HepG2 (cell line): ENCODE results near the gene POLD3. TPM values are rescaled to one million over a fixed set of nuclear protein-coding genes. Genes with fewer than 3 reads are reported as not detected.

ENCODE experiments used
- ATAC-seq: fragments of 200-7000 bp; cut with Tn5 transposase; 3 replicates; pipeline ENCODE4 v1.9.1; 2020; ENCODE audit warnings: mild to moderate bottlenecking, moderate library complexity
- BruUV-seq: library from RNA; stranded (reverse); fragments of 400-500 nt; replicated peaks from 2 replicates; lab custom pipeline; 2021; lab: Mats Ljungman, UMichigan
- CTCF ChIA-PET: fragments of 300-600 bp; formaldehyde crosslinking; extraction: SDS; loops from one replicate; lab custom pipeline; 2021; ENCODE audit warnings: low total read pairs, inconsistent platforms, low intra/inter-chr PET ratio; lab: Yijun Ruan, JAX
- POLR2A ChIA-PET: fragments of 350-600 bp; sonication (Branson Sonifier 250); formaldehyde crosslinking; loops from one replicate; lab custom pipeline; 2020; ENCODE audit warnings: antibody characterized with exemption, inconsistent platforms; lab: Yijun Ruan, JAX
- DNase-seq: peaks from one replicate; pipeline ENCODE4 v3.0.0-alpha.2; 2015; ENCODE audit warnings: low spot score
- FAIRE-seq: peaks from 3 replicates; lab custom pipeline; 2011; peaks lifted over from hg19 to GRCh38; lab: Jason Lieb, UNC
- H2AFZ ChIP-seq: one replicate; pipeline ENCODE4 v1.6.1; 2011; ENCODE audit warnings: low read length, inconsistent platforms
- H3K27ac ChIP-seq: fragments of 300-600 bp; 3 replicates; pipeline ENCODE4 v1.8.0; 2011; ENCODE audit warnings: mixed run types, mild to moderate bottlenecking, mixed read lengths, low read length, inconsistent platforms; ENCODE audit not compliant: insufficient read depth; ENCODE audit errors: extremely low read length
- H3K27me3 ChIP-seq, 2 experiments: fragments of 200-600 bp in 1 of 2; 2 replicates in 1 of 2; 3 replicates in 1 of 2; pipeline versions ENCODE4 v1.6.0 to v1.8.0; 2011; ENCODE audit warnings: low read length in 2 of 2, mild to moderate bottlenecking in 2 of 2, moderate library complexity in 2 of 2, inconsistent platforms in 1 of 2; ENCODE audit not compliant: insufficient read depth in 2 of 2, control insufficient read depth in 1 of 2
- H3K36me3 ChIP-seq, 2 experiments: fragments of 200-600 bp in 1 of 2; replicated peaks in 1 of 2; 2 replicates in 1 of 2; 3 replicates in 1 of 2; pipeline versions ENCODE4 v1.5.1 to v1.8.0; 2011; ENCODE audit warnings: low read length in 2 of 2, inconsistent platforms in 1 of 2; ENCODE audit not compliant: insufficient read depth in 2 of 2, control insufficient read depth in 1 of 2
- H3K4me1 ChIP-seq: 2 replicates; pipeline ENCODE4 v1.5.1; 2012; ENCODE audit warnings: low read length, inconsistent platforms; ENCODE audit not compliant: insufficient read depth
- H3K4me2 ChIP-seq: 2 replicates; pipeline ENCODE4 v1.6.0; 2011; ENCODE audit warnings: low read depth, low read length, inconsistent platforms
- H3K4me3 ChIP-seq, 3 experiments: fragments of 200-600 bp in 1 of 3; sonication (generic), shearing (Covaris generic) in 1 of 3; replicated peaks in 1 of 3; 2 replicates each; pipeline ENCODE4 v1.5.1; 2011 to 2016; ENCODE audit warnings: low read length in 3 of 3, inconsistent platforms in 2 of 3, low read depth in 2 of 3, mild to moderate bottlenecking in 2 of 3, control low read depth in 1 of 3, mixed read lengths in 1 of 3; ENCODE audit not compliant: insufficient read depth in 1 of 3
- H3K79me2 ChIP-seq: one replicate; pipeline ENCODE4 v1.6.1; 2011; ENCODE audit warnings: low read length, inconsistent platforms; ENCODE audit not compliant: insufficient read depth
- H3K9ac ChIP-seq: 2 replicates; pipeline ENCODE4 v1.6.0; 2011; ENCODE audit warnings: mild to moderate bottlenecking, low read depth, low read length, inconsistent platforms; ENCODE audit not compliant: insufficient read depth
- H3K9me3 ChIP-seq: 2 replicates; pipeline ENCODE4 v1.5.1; 2012; ENCODE audit warnings: mild to moderate bottlenecking, low read length
- H4K20me1 ChIP-seq: 2 replicates; pipeline ENCODE4 v1.6.0; 2011; ENCODE audit warnings: inconsistent platforms, mild to moderate bottlenecking, low read length, moderate library complexity; ENCODE audit not compliant: insufficient read depth
- HDAC2 ChIP-seq: sonication (generic); formaldehyde crosslinking; IDR thresholded peaks from 2 replicates; pipeline ENCODE4 v1.4.0; 2020; ENCODE audit warnings: missing genetic modification reagents
- MAX ChIP-seq: IDR thresholded peaks from 2 replicates; pipeline ENCODE4 v1.6.1; 2012; ENCODE audit warnings: inconsistent platforms
- MTA3 ChIP-seq: sonication (generic); formaldehyde crosslinking; IDR thresholded peaks from 2 replicates; pipeline ENCODE4 v1.4.0; 2020; ENCODE audit warnings: missing genetic modification reagents
- TFDP1 ChIP-seq: IDR thresholded peaks from 2 replicates; pipeline ENCODE4 v1.6.1; 2016; ENCODE audit warnings: missing compliant biosample characterization, missing genetic modification reagents, borderline replicate concordance
- ZBTB2 ChIP-seq: sonication (generic); formaldehyde crosslinking; IDR thresholded peaks from 2 replicates; pipeline ENCODE4 v1.8.0; 2022; ENCODE audit warnings: low read depth, missing genetic modification reagents
- ZNF501 ChIP-seq: sonication (generic); formaldehyde crosslinking; IDR thresholded peaks from 2 replicates; pipeline ENCODE4 v1.5.1; 2020; ENCODE audit warnings: mild to moderate bottlenecking, moderate library complexity, missing genetic modification reagents
- ZNF567 ChIP-seq: sonication (generic); formaldehyde crosslinking; IDR thresholded peaks from 2 replicates; pipeline ENCODE4 v1.8.1; 2023; ENCODE audit warnings: mild to moderate bottlenecking, missing genetic modification reagents, borderline replicate concordance
- ZNF713 ChIP-seq: sonication (generic); formaldehyde crosslinking; IDR thresholded peaks from 2 replicates; pipeline ENCODE4 v1.4.0; 2020; ENCODE audit warnings: mild to moderate bottlenecking, missing genetic modification reagents
- WGBS: methylation state at CpG from one replicate; pipeline ENCODE4 v1.1.6; 2017; ENCODE audit warnings: low lambda C conversion rate; 5-methylcytosine and 5-hydroxymethylcytosine counted together
- in situ Hi-C: cut with HindIII; loops from 2 replicates; pipeline ENCODE4 v1.10.0; 2017; ENCODE audit warnings: low pct_unique_long_range_greater_than_20kb; ENCODE audit not compliant: extremely low pct_ligation_motif_present
- intact Hi-C: fragments of 100-400 bp; cut with micrococcal nuclease; formaldehyde crosslinking; loops from one replicate; pipeline ENCODE4 v1.10.0; 2022; ENCODE audit not compliant: unreplicated experiment
- polyA plus RNA-seq, 8 experiments: library from polyadenylated mRNA; depleted of rRNA in 3 of 8; stranded (reverse) in 7 of 8; unstranded in 1 of 8; fragments of >200 nt; fragmentation: Illumina TruSeq in 4 of 8; extraction: Trizol in 4 of 8; gene quantifications; 2 replicates each; pipeline versions ENCODE4 v1.2.1 to v1.2.3, GENCODE V29; 2011 to 2016; ENCODE audit warnings: low read depth in 4 of 8, missing spikeins in 1 of 8, mixed read lengths in 1 of 8; ENCODE audit not compliant: insufficient read depth in 1 of 8
- total RNA-seq, 5 experiments: library from RNA; depleted of rRNA; stranded (reverse); fragments of >200 nt; fragmentation: Illumina TruSeq; extraction: Trizol; gene quantifications; 2 replicates each; pipeline ENCODE4 v1.2.3, GENCODE V29; 2016; ENCODE audit warnings: low read depth in 1 of 5
- TF ChIP-seq, protein P1 (sequence below): IDR thresholded peaks from 2 replicates; pipeline ENCODE4 v1.6.1; 2016; ENCODE audit warnings: missing compliant biosample characterization, missing genetic modification reagents, borderline replicate concordance
- TF ChIP-seq, protein P2 (sequence below): sonication (generic); formaldehyde crosslinking; IDR thresholded peaks from 2 replicates; pipeline ENCODE4 v1.4.0; 2020; ENCODE audit warnings: missing genetic modification reagents
- TF ChIP-seq, protein P3 (sequence below): IDR thresholded peaks from 2 replicates; pipeline ENCODE4 v1.4.0; 2020; ENCODE audit warnings: mild to moderate bottlenecking, missing genetic modification reagents
- TF ChIP-seq, protein P4 (sequence below): fragments of 450-650 bp; IDR thresholded peaks from 2 replicates; pipeline ENCODE4 v1.6.1; 2017

Gene POLD3
- total and polyA plus RNA-seq, 2 of the 13 experiments (the other 11 are each of a cell fraction or from before 2014, with no cell fraction given): 6.3 to 18.9 TPM

DNA sequence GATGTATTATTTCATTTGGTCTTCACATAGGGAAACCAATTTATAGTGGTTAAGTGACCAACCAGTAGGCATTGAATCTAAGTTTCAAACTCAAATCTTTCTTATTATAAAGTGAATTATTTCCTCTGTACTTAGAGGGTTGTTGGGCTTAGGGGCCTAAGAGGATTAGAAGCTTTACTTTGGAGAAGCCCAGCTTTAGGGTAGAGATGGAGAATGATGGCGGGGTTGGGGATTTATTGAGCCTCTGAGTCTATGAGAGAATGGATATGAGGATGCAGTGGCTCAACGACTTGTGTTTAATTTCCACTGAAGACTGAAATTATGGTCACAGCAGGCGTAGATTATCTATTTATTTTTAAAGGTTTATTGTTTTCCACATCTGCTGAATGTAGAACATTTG, 83.4 kb downstream of the POLD3 start (continued):
- TF ChIP-seq, protein P1, sequence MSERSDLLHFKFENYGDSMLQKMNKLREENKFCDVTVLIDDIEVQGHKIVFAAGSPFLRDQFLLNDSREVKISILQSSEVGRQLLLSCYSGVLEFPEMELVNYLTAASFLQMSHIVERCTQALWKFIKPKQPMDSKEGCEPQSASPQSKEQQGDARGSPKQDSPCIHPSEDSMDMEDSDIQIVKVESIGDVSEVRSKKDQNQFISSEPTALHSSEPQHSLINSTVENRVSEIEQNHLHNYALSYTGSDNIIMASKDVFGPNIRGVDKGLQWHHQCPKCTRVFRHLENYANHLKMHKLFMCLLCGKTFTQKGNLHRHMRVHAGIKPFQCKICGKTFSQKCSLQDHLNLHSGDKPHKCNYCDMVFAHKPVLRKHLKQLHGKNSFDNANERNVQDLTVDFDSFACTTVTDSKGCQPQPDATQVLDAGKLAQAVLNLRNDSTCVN: no peak

DNA sequence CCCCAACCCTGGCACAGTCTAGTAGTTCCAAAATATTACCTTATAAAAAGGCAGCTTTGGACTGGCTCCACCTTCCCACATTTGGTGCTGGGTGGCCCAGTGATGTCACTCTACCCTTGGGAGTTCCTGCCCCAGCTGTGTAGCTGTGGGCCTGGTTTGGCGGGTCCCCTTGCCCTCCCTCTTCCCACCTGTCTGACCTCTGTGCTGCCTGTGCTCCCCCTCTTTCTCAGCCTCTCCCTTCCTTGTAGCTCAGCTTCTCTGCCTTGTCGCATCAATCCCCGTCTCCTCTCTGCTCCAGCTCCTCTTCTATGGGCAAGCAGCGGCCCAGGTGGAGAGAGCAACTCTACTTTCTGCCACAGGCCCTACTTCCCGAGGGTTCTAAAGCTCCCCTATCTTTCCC, 84.2 kb downstream of the POLD3 start:
- Histone ChIP-seq H3K4me3 (no peak overlapping the region), H3K4me1 (peaks cover 8% of the 10 kb centered on the region; the same call in 1 of the 2 replicates), H3K27me3 (peaks cover 0 to 1% of the 10 kb centered on the region in 2 experiments; a peak in 2 of 5 replicates), H2AFZ (no peak overlapping the region), H3K9me3 (no peaks in the 10 kb centered on the region), H3K9ac (no peak overlapping the region), H3K79me2 (no peaks in the 10 kb centered on the region), H3K4me2 (no peak overlapping the region), H3K36me3 (no peaks in the 10 kb centered on the region), H3K27ac (no peak overlapping the region), H4K20me1 (no peaks in the 10 kb centered on the region)
- TF ChIP-seq ZNF567 (CRISPR knock-in tag) (no peak), ZNF501 (CRISPR knock-in tag) (no peak), TFDP1 (CRISPR knock-in tag) (no peak), HDAC2 (no peak), MTA3 (CRISPR knock-in tag) (no peak), ZNF713 (CRISPR knock-in tag) (no peak), MAX (no peak), ZBTB2 (CRISPR knock-in tag) (no peak)
- TF ChIP-seq, protein P2, sequence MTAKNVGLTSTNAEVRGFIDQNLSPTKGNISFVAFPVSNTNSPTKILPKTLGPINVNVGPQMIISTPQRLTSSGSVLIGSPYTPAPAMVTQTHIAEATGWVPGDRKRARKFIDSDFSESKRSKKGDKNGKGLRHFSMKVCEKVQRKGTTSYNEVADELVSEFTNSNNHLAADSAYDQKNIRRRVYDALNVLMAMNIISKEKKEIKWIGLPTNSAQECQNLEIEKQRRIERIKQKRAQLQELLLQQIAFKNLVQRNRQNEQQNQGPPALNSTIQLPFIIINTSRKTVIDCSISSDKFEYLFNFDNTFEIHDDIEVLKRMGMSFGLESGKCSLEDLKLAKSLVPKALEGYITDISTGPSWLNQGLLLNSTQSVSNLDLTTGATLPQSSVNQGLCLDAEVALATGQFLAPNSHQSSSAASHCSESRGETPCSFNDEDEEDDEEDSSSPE (CRISPR knock-in tag): no peak
- TF ChIP-seq, protein P3, sequence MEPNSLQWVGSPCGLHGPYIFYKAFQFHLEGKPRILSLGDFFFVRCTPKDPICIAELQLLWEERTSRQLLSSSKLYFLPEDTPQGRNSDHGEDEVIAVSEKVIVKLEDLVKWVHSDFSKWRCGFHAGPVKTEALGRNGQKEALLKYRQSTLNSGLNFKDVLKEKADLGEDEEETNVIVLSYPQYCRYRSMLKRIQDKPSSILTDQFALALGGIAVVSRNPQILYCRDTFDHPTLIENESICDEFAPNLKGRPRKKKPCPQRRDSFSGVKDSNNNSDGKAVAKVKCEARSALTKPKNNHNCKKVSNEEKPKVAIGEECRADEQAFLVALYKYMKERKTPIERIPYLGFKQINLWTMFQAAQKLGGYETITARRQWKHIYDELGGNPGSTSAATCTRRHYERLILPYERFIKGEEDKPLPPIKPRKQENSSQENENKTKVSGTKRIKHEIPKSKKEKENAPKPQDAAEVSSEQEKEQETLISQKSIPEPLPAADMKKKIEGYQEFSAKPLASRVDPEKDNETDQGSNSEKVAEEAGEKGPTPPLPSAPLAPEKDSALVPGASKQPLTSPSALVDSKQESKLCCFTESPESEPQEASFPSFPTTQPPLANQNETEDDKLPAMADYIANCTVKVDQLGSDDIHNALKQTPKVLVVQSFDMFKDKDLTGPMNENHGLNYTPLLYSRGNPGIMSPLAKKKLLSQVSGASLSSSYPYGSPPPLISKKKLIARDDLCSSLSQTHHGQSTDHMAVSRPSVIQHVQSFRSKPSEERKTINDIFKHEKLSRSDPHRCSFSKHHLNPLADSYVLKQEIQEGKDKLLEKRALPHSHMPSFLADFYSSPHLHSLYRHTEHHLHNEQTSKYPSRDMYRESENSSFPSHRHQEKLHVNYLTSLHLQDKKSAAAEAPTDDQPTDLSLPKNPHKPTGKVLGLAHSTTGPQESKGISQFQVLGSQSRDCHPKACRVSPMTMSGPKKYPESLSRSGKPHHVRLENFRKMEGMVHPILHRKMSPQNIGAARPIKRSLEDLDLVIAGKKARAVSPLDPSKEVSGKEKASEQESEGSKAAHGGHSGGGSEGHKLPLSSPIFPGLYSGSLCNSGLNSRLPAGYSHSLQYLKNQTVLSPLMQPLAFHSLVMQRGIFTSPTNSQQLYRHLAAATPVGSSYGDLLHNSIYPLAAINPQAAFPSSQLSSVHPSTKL (CRISPR knock-in tag): no peak
- TF ChIP-seq, protein P4, sequence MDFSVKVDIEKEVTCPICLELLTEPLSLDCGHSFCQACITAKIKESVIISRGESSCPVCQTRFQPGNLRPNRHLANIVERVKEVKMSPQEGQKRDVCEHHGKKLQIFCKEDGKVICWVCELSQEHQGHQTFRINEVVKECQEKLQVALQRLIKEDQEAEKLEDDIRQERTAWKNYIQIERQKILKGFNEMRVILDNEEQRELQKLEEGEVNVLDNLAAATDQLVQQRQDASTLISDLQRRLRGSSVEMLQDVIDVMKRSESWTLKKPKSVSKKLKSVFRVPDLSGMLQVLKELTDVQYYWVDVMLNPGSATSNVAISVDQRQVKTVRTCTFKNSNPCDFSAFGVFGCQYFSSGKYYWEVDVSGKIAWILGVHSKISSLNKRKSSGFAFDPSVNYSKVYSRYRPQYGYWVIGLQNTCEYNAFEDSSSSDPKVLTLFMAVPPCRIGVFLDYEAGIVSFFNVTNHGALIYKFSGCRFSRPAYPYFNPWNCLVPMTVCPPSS: no peak
- BruUV-seq: no TSS peak
- 38% methylated on average over 5 of the region's 5 CpGs for WGBS
- CTCF ChIA-PET: no interaction called here
- ATAC-seq (no peak), FAIRE-seq (no peak), DNase-seq (no peak)
- POLR2A ChIA-PET: no interaction called here
- in situ Hi-C loops (no loop called here), intact Hi-C loops (no loop called here)
